ENCODE results near the gene SNX8. TPM values are rescaled to one million over a fixed set of nuclear protein-coding genes. Genes with fewer than 3 reads are reported as not detected.
"Not testable (repeated sequence)": the region's sequence is repeated elsewhere in the genome, so short reads cannot be mapped to it uniquely, and the experiment has no call there.

The SNX8 gene
- total RNA-seq, 2 donors from 2014 or later: 53.0 to 53.2 TPM

GRCh38 chr7:2306688-2307087 lies 7.6 kb downstream of the SNX8 start:
- no peak for TF ChIP-seq CTCF (conservative IDR thresholded peaks at IDR 0.05)
- no peak overlapping the region for H3K4me3 Mint-ChIP-seq
- no peaks in the 10 kb centered on the region for H3K27me3 Mint-ChIP-seq (ENCODE audit: insufficient read depth)
- H3K36me3 Mint-ChIP-seq (ENCODE audit: low read depth): peaks cover 26% of the 10 kb centered on the region
- Histone ChIP-seq H3K27ac (ENCODE audit: low read depth, low read length) (no peak overlapping the region), H3K9ac (ENCODE audit: extremely low read depth, low read length, poor library complexity, severe bottlenecking) (no peak overlapping the region), H3K36me3 (ENCODE audit: control insufficient read depth, insufficient read depth, low read length) (peaks cover 5% of the 10 kb centered on the region), H3K27me3 (ENCODE audit: control insufficient read depth, insufficient read depth, low read length, poor library complexity, severe bottlenecking) (no peaks in the 10 kb centered on the region), H3K9me3 (ENCODE audit: control insufficient read depth, low read length) (peaks cover 7% of the 10 kb centered on the region), H3K4me3 (ENCODE audit: low read length) (no peak overlapping the region), H3K4me1 (ENCODE audit: control insufficient read depth, insufficient read depth, low read length) (no peaks in the 10 kb centered on the region)
- WGBS, 2 experiments (ENCODE audit: insufficient coverage in 1 of 2, insufficient read length in 1 of 2): 91 to 93% methylated on average over 3 to 6 of the region's 6 CpGs
- peaks cover 24% of the 10 kb centered on the region for H3K9me3 Mint-ChIP-seq
- peaks cover 14% of the 10 kb centered on the region for H3K4me1 Mint-ChIP-seq
- no peak for DNase-seq
- H3K27ac Mint-ChIP-seq: peak overlapping the region; percentile 38

DNA sequence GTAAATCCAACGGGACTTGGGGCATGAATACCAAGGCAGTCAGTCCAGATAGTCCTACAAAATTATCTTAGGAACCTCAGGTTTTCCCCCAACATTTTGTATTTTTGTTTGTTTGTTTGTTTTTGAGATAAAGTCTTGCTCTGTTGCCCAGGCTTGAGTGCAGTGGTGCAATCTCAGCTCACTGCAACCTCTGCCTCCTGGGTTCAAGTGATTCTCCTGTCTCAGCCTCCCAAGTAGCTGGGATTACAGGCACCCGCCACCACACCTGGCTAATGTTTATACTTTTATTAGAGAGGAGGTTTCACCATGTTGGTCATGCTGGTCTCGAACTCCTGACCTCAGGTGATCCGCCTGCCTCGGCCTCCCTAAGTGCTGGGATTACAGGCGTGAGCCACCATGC lies 9.0 kb downstream of the SNX8 start:
- H3K9me3 ChIP-seq (ENCODE audit: control insufficient read depth, low read length); H3K4me3 ChIP-seq (ENCODE audit: low read length); H3K27ac Mint-ChIP-seq; H3K4me3 Mint-ChIP-seq; H3K27ac ChIP-seq (ENCODE audit: low read depth, low read length); H3K36me3 ChIP-seq (ENCODE audit: control insufficient read depth, insufficient read depth, low read length); H3K27me3 ChIP-seq (ENCODE audit: control insufficient read depth, insufficient read depth, low read length, poor library complexity, severe bottlenecking); H3K4me1 ChIP-seq (ENCODE audit: control insufficient read depth, insufficient read depth, low read length); H3K9ac ChIP-seq (ENCODE audit: extremely low read depth, low read length, poor library complexity, severe bottlenecking); DNase-seq; H3K27me3 Mint-ChIP-seq (ENCODE audit: insufficient read depth): not testable (repeated sequence)
- Mint-ChIP-seq H3K4me1 (peaks cover 22% of the 10 kb centered on the region), H3K9me3 (peaks cover 34% of the 10 kb centered on the region), H3K36me3 (ENCODE audit: low read depth) (peaks cover 31% of the 10 kb centered on the region)
- 92 to 97% methylated on average over 1 to 4 of the region's 6 CpGs for WGBS, 2 experiments (ENCODE audit: insufficient coverage in 1 of 2, insufficient read length in 1 of 2)

DNA sequence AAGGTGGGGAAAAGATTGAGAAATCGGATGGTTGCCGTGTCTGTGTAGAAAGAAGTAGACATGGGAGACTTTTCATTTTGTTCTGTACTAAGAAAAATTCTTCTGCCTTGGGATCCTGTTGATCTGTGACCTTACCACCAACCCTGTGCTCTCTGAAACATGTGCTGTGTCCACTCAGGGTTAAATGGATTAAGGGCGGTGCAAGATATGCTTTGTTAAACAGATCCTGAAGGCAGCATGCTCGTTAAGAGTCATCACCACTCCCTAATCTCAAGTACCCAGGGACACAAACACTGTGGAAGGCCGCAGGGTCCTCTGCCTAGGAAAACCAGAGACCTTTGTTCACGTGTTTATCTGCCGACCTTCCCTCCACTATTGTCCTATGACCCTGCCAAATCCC lies 10.7 kb downstream of the SNX8 start:
- H3K4me3 ChIP-seq (ENCODE audit: low read length); DNase-seq; H3K4me1 ChIP-seq (ENCODE audit: control insufficient read depth, insufficient read depth, low read length); H3K9ac ChIP-seq (ENCODE audit: extremely low read depth, low read length, poor library complexity, severe bottlenecking); H3K4me3 Mint-ChIP-seq; H3K27me3 ChIP-seq (ENCODE audit: control insufficient read depth, insufficient read depth, low read length, poor library complexity, severe bottlenecking); H3K9me3 ChIP-seq (ENCODE audit: control insufficient read depth, low read length); H3K27me3 Mint-ChIP-seq (ENCODE audit: insufficient read depth); H3K27ac Mint-ChIP-seq; H3K27ac ChIP-seq (ENCODE audit: low read depth, low read length); H3K36me3 ChIP-seq (ENCODE audit: control insufficient read depth, insufficient read depth, low read length): not testable (repeated sequence)
- WGBS, 2 experiments (ENCODE audit: insufficient coverage in 1 of 2, insufficient read length in 1 of 2): 92% methylated on average over 6 of the region's 7 CpGs; no CpG with 5 or more reads in 1 of the 2 experiments
- Mint-ChIP-seq H3K9me3 (peaks cover 34% of the 10 kb centered on the region), H3K4me1 (peaks cover 16% of the 10 kb centered on the region), H3K36me3 (ENCODE audit: low read depth) (peaks cover 23% of the 10 kb centered on the region)

DNA sequence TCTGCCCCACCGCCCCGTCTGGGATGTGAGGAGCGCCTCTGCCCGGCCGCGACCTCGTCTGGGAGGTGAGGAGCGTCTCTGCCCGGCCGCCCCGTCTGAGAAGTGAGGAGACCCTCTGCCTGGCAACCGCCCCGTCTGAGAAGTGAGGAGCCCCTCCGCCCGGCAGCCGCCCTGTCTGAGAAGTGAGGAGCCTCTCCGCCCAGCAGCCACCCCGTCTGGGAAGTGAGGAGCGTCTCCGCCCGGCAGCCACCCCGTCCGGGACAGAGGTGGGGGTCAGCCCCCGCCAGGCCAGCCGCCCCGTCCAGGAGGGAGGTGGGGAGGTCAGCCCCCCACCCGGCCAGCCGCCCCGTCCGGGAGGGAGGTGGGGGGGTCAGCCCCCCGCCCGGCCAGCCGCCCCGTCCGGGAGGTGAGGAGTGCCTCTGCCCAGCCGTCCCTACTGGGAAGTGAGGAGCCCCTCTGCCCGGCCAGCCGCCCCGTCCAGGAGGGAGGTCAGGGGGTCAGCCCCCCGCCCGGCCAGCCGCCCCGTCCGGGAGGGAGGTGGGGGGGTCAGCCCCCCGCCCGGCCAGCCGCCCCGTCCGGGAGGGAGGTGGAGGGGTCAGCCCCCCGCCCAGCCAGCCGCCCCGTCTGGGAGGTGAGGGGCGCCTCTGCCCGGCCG lies 11.4 kb downstream of the SNX8 start:
- H3K27me3 ChIP-seq (ENCODE audit: control insufficient read depth, insufficient read depth, low read length, poor library complexity, severe bottlenecking): not testable (repeated sequence)

More for the DNA sequence above, 11.4 kb downstream of the SNX8 start:
- not testable (repeated sequence) for H3K27ac ChIP-seq (ENCODE audit: low read depth, low read length); H3K36me3 ChIP-seq (ENCODE audit: control insufficient read depth, insufficient read depth, low read length); H3K9ac ChIP-seq (ENCODE audit: extremely low read depth, low read length, poor library complexity, severe bottlenecking); H3K27ac Mint-ChIP-seq; H3K9me3 ChIP-seq (ENCODE audit: control insufficient read depth, low read length); H3K4me3 Mint-ChIP-seq; H3K4me1 ChIP-seq (ENCODE audit: control insufficient read depth, insufficient read depth, low read length); H3K27me3 Mint-ChIP-seq (ENCODE audit: insufficient read depth); H3K4me3 ChIP-seq (ENCODE audit: low read length); DNase-seq
- Mint-ChIP-seq H3K36me3 (ENCODE audit: low read depth) (peaks cover 21% of the 10 kb centered on the region), H3K9me3 (peaks cover 34% of the 10 kb centered on the region), H3K4me1 (peaks cover 16% of the 10 kb centered on the region)
- 94% methylated on average over 42 of the region's 55 CpGs; no CpG with 5 or more reads in 1 of the 2 experiments for WGBS, 2 experiments (ENCODE audit: insufficient coverage in 1 of 2, insufficient read length in 1 of 2)

All from endodermal cell (in vitro differentiated cells).